Measurements from ENCODE around the gene COPB2. TPM values are rescaled to one million over a fixed set of nuclear protein-coding genes. Genes with fewer than 3 reads are reported as not detected.

The COPB2 gene
- total and polyA plus RNA-seq, 2 of the 8 experiments (the other 6 are each of a cell fraction or from before 2014, with no cell fraction given), result 40.3 to 119 TPM

DNA sequence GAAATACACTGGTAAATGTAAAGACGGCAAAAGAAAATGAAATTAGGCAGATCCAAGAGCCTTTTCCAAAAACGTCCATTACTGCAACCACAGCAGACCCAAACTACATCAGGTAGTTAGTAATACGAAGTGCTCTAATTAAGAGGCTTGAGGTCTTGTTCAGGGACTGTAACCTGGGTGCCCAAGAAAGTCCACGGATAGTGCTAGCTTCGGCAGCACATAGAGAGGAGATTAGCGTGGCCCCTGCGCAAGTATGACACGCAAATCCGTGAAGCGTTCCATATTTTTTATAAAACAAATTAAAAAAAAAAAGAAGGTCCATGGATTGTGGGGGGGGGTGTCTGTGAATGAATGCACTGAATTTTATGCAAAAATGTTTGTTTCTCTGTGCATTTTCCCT is 1.4 kb downstream of the COPB2 start:
- Histone ChIP-seq H3K4me3 (ENCODE audit: extremely low read depth in 1 of 4, insufficient read depth in 2 of 4, low read depth in 3 of 4, low read length in 4 of 4) (peak overlapping the region in 1 of 4 experiments; percentile 95; a peak in 4 of 8 replicates), H3K9me3 (ENCODE audit: insufficient read depth in 2 of 2, low read depth in 1 of 2, low read length in 1 of 2) (no peaks in the 10 kb centered on the region)
- TF ChIP-seq, protein P1, sequence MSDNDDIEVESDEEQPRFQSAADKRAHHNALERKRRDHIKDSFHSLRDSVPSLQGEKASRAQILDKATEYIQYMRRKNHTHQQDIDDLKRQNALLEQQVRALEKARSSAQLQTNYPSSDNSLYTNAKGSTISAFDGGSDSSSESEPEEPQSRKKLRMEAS (IDR thresholded peaks at IDR 0.05), result no peak
- TF ChIP-seq NRF1 (IDR thresholded peaks at IDR 0.05; ENCODE audit: low read depth, low read length), result no peak
- TF ChIP-seq, protein P2, sequence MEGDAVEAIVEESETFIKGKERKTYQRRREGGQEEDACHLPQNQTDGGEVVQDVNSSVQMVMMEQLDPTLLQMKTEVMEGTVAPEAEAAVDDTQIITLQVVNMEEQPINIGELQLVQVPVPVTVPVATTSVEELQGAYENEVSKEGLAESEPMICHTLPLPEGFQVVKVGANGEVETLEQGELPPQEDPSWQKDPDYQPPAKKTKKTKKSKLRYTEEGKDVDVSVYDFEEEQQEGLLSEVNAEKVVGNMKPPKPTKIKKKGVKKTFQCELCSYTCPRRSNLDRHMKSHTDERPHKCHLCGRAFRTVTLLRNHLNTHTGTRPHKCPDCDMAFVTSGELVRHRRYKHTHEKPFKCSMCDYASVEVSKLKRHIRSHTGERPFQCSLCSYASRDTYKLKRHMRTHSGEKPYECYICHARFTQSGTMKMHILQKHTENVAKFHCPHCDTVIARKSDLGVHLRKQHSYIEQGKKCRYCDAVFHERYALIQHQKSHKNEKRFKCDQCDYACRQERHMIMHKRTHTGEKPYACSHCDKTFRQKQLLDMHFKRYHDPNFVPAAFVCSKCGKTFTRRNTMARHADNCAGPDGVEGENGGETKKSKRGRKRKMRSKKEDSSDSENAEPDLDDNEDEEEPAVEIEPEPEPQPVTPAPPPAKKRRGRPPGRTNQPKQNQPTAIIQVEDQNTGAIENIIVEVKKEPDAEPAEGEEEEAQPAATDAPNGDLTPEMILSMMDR (IDR thresholded peaks at IDR 0.05; ENCODE audit: control extremely low read depth in 1 of 3, insufficient read depth in 1 of 3, low read depth in 1 of 3, low read length in 3 of 3), result no peak
- TF ChIP-seq EZH2 (IDR thresholded peaks at IDR 0.05; ENCODE audit: low read depth, low read length, severe bottlenecking), result no peak
- no peak for TF ChIP-seq RAD21 (IDR thresholded peaks at IDR 0.05 in 1 of 2, conservative IDR thresholded peaks at IDR 0.05 in 1 of 2; ENCODE audit: low read depth in 2 of 2, low read length in 2 of 2)
- no peak for TF ChIP-seq CHD1 (IDR thresholded peaks at IDR 0.05; ENCODE audit: low read depth, low read length)
- no peak for TF ChIP-seq KDM4A (IDR thresholded peaks at IDR 0.05; ENCODE audit: low read depth, low read length, severe bottlenecking)
- TF ChIP-seq BRCA1 (IDR thresholded peaks at IDR 0.05; ENCODE audit: low read depth, low read length), result no peak
- TF ChIP-seq RXRA (IDR thresholded peaks at IDR 0.05; ENCODE audit: insufficient read depth, low read depth, low read length), result no peak
- no peak for TF ChIP-seq JUND (IDR thresholded peaks at IDR 0.05; ENCODE audit: low read length)
- TF ChIP-seq TCF12 (IDR thresholded peaks at IDR 0.05; ENCODE audit: low read depth, low read length), result no peak

More for the DNA sequence above, 1.4 kb downstream of the COPB2 start:
- no peak overlapping the region for H2BK5ac ChIP-seq (ENCODE audit: low read depth, low read length)
- H2BK12ac ChIP-seq (ENCODE audit: low read depth, low read length), result no peak overlapping the region
- H3K4ac ChIP-seq (replicated peaks; ENCODE audit: insufficient read length, low read depth, low read length), result no peak overlapping the region
- H3K14ac ChIP-seq (ENCODE audit: insufficient read length), result no peak overlapping the region
- H3K79me1 ChIP-seq (ENCODE audit: low read depth, low read length), result no peaks in the 10 kb centered on the region
- no peak overlapping the region for H3K56ac ChIP-seq (replicated peaks; ENCODE audit: insufficient read length, low read depth, low read length)
- H2AK5ac ChIP-seq (ENCODE audit: low read depth, low read length), result no peak overlapping the region
- no peak overlapping the region for H4K91ac ChIP-seq (replicated peaks; ENCODE audit: insufficient read length, low read length)
- H4K8ac ChIP-seq (ENCODE audit: extremely low read depth, insufficient read depth, low read length), result no peak overlapping the region
- H4K20me1 ChIP-seq (replicated peaks in 1 of 2; ENCODE audit: control insufficient read depth in 1 of 2, insufficient read depth in 2 of 2, low read length in 2 of 2), result peaks cover 2 to 3% of the 10 kb centered on the region in 2 experiments
- no peak overlapping the region for H3K23ac ChIP-seq (ENCODE audit: insufficient read length)
- CTCF ChIA-PET (ENCODE audit: partially characterized antibody), result interaction anchor here (0.7 kb wide), 1 partner anchor 412 kb away, joined by 3 read pairs; no protein-coding TSS in a partner anchor
- peaks cover 0 to 5% (median 0%) of the 10 kb centered on the region in 4 experiments; a peak in 2 of 8 replicates for H3K36me3 ChIP-seq (ENCODE audit: control insufficient read depth in 2 of 4, insufficient read depth in 4 of 4, low read length in 3 of 4)
- no peaks in the 10 kb centered on the region for H3K4me1 ChIP-seq (replicated peaks in 1 of 4; ENCODE audit: control insufficient read depth in 3 of 4, insufficient read depth in 4 of 4, low read length in 3 of 4)
- H2BK20ac ChIP-seq (ENCODE audit: low read length), result no peak overlapping the region
- no peak overlapping the region for H2BK15ac ChIP-seq (ENCODE audit: low read length)
- H3K27me3 ChIP-seq (replicated peaks in 1 of 4; ENCODE audit: control insufficient read depth in 3 of 4, extremely low read depth in 1 of 4, insufficient read depth in 3 of 4, low read length in 3 of 4), result no peaks in the 10 kb centered on the region
- no peak overlapping the region for H3K18ac ChIP-seq (ENCODE audit: extremely low read depth, low read length)
- no peak overlapping the region for H3K9ac ChIP-seq (replicated peaks in 1 of 4; ENCODE audit: extremely low read depth in 1 of 4, low read depth in 3 of 4, low read length in 3 of 4)
- H3K27ac ChIP-seq (ENCODE audit: low read depth, low read length), result no peak overlapping the region
- peaks cover 6 to 68% of the 10 kb centered on the region in 2 experiments; a peak in 3 of 4 replicates for H3K79me2 ChIP-seq (ENCODE audit: control insufficient read depth in 1 of 2, insufficient read depth in 2 of 2, low read length in 2 of 2)
- POLR2A ChIA-PET (ENCODE audit: partially characterized antibody), result interaction anchor here (1.1 kb wide), 1 partner anchor 35 kb away, joined by 3 read pairs; no protein-coding TSS in a partner anchor
- DNase-seq (ENCODE audit: low read depth in 1 of 2, low spot score in 2 of 2) (no peak), FAIRE-seq (no peak)
- H2AFZ ChIP-seq (ENCODE audit: low read length), result no peak overlapping the region
- H4K5ac ChIP-seq (ENCODE audit: insufficient read length, low read depth, low read length), result no peak overlapping the region
- WGBS, 2 experiments (ENCODE audit: extremely low coverage in 1 of 2, insufficient coverage in 1 of 2, insufficient read length in 1 of 2, insufficient replicate concordance in 2 of 2, low coverage in 1 of 2, low lambda C conversion rate in 2 of 2, missing lambda C conversion rate in 1 of 2), result 79% methylated on average over 10 of the region's 10 CpGs; no CpG with 5 or more reads in 1 of the 2 experiments
- H2BK120ac ChIP-seq (replicated peaks; ENCODE audit: low read depth, low read length), result no peak overlapping the region
- H3K4me2 ChIP-seq (ENCODE audit: insufficient read depth in 1 of 2, low read depth in 2 of 2, low read length in 2 of 2), result peak overlapping the region in 1 of 2 experiments; percentile 60; a peak in 1 of 4 replicates
- H3K23me2 ChIP-seq (ENCODE audit: low read depth, low read length), result 0 out of 2 replicates have a peak, but pooled peaks cover 2% of the 10 kb centered on the region

Measured in H1 (cell line).